Measurements from ENCODE around the gene ZBTB20. TPM values are rescaled to one million over a fixed set of nuclear protein-coding genes. Genes with fewer than 3 reads are reported as not detected.
A peak's percentile ranks its signal among the peaks of the same experiment; 100 is the strongest.

Gene ZBTB20
- total and polyA plus RNA-seq, 2 of the 4 experiments (the other 2 are of a cell fraction): 0.75 to 14.7 TPM

- Histone ChIP-seq H3K27me3 (ENCODE audit: control insufficient read depth, insufficient read depth, low read length) (no peaks in the 10 kb centered on the region), H3K14ac (replicated peaks; ENCODE audit: low read depth, low read length) (0 out of 2 replicates have a peak overlapping the region, but pooled peaks have one; percentile 13), H2AFZ (replicated peaks; ENCODE audit: low read length, poor library complexity) (no peak overlapping the region), H3K9me3 (ENCODE audit: control insufficient read depth, insufficient read depth, low read length) (no peaks in the 10 kb centered on the region), H2BK20ac (ENCODE audit: low read depth, low read length) (no peak overlapping the region), H2BK5ac (ENCODE audit: low read depth, low read length, poor library complexity, severe bottlenecking) (no peak overlapping the region), H3K23ac (ENCODE audit: low read depth, low read length) (no peak overlapping the region), H3K4me3 (ENCODE audit: insufficient read depth, low read depth, low read length) (no peak overlapping the region), H3K36me3 (ENCODE audit: control insufficient read depth, insufficient read depth, low read length) (no peaks in the 10 kb centered on the region), H3K4me1 (ENCODE audit: control insufficient read depth, insufficient read depth, low read length) (peaks cover 4% of the 10 kb centered on the region; the same call in 1 of the 2 replicates), H4K91ac (ENCODE audit: insufficient read depth, low read depth, low read length) (no peak overlapping the region), H3K18ac (ENCODE audit: low read depth, low read length) (peak overlapping the region; percentile 34), H3K56ac (ENCODE audit: extremely low read depth, insufficient read depth, low read length) (no peak overlapping the region), H3K79me1 (ENCODE audit: low read depth in 1 of 2, low read length in 2 of 2) (peaks cover 5 to 25% of the 10 kb centered on the region in 2 experiments), H2BK120ac (ENCODE audit: low read depth, low read length) (no peak overlapping the region), H2AK5ac (ENCODE audit: low read depth, low read length) (no peak overlapping the region), H4K5ac (ENCODE audit: low read depth, low read length) (no peak overlapping the region), H3K27ac (ENCODE audit: insufficient read depth, low read length) (no peak overlapping the region), H4K20me1 (ENCODE audit: insufficient read depth, low read length) (no peaks in the 10 kb centered on the region), H3K9ac (ENCODE audit: low read depth, low read length) (no peak overlapping the region), H2AK9ac (replicated peaks; ENCODE audit: low read depth, low read length, poor library complexity) (no peak overlapping the region), H2BK15ac (ENCODE audit: low read depth, low read length) (no peak overlapping the region), H4K8ac (ENCODE audit: low read depth in 2 of 2, low read length in 2 of 2) (no peak overlapping the region), H3K4me2 (ENCODE audit: low read depth, low read length) (no peak overlapping the region), H3K4ac (ENCODE audit: low read depth, low read length) (no peak overlapping the region), H3K9me1 (ENCODE audit: insufficient read depth, low read length) (no peaks in the 10 kb centered on the region)
- ChIA-PET CTCF (interaction anchor here (0.8 to 1.8 kb wide), 7 partner anchors 15 to 340 kb away, joined by 3 to 7 read pairs (median 3); no protein-coding TSS in a partner anchor), POLR2A (ENCODE audit: unreplicated experiment) (no interaction called here)
- no peak for DNase-seq
- intact Hi-C loops (cut with micrococcal nuclease): loop anchor here (2.0 to 5.0 kb wide), 3 partner anchors 37 to 265 kb away; partner anchors contain the start of gene TIGIT
- dilution Hi-C loops (cut with HindIII; ENCODE audit: low sequenced_read_pairs, unreplicated experiment): no loop called here
- no CpG with 5 or more reads among the region's 3 CpGs for WGBS, 2 experiments (ENCODE audit: extremely low coverage in 2 of 2, insufficient read length in 1 of 2)
- in situ Hi-C loops (cut with MboI; ENCODE audit: low sequenced_read_pairs): no loop called here
- no TSS peak for BruUV-seq (replicated peaks)
- no peak for ATAC-seq (ENCODE audit: low read depth)
- no peak for TF ChIP-seq MXI1 (IDR thresholded peaks at IDR 0.05; ENCODE audit: borderline replicate concordance, low read depth, low read length)
- TF ChIP-seq CHD1 (IDR thresholded peaks at IDR 0.05; ENCODE audit: low read depth, low read length): no peak
- no peak for TF ChIP-seq MAFK (IDR thresholded peaks at IDR 0.05; ENCODE audit: low read depth, low read length)
- TF ChIP-seq SMC3 (IDR thresholded peaks at IDR 0.05; ENCODE audit: low read depth, low read length): no peak
- TF ChIP-seq POLR2A (IDR thresholded peaks at IDR 0.05; ENCODE audit: low read depth, low read length): no peak
- TF ChIP-seq CTCF (conservative IDR thresholded peaks at IDR 0.05; ENCODE audit: low read depth, low read length): no peak
- TF ChIP-seq RCOR1 (IDR thresholded peaks at IDR 0.05; ENCODE audit: insufficient replicate concordance, low read length): no peak
- TF ChIP-seq NFE2L2 (IDR thresholded peaks at IDR 0.05; ENCODE audit: low read depth, low read length): no peak
Observed at GRCh38 chr3:114417675-114418074, 729.4 kb downstream of the ZBTB20 start.

Data from IMR-90 (cell line).